Thyroid gland (tissue), 4 donors: ENCODE data around the gene HIPK2.

Experiments used
- CTCF ChIP-seq, 6 experiments: fragments of 200-600 bp in 3 of 6; fragments of 450-650 bp in 3 of 6; sonication (generic) in 3 of 6; IDR thresholded peaks; one replicate each; pipeline ENCODE4 v1.5.1; 2016 to 2019; ENCODE audit warnings: antibody characterized with exemption in 6 of 6, mild to moderate bottlenecking in 2 of 6, inconsistent platforms in 1 of 6, moderate library complexity in 1 of 6
- POLR2A ChIP-seq, 2 donors: fragments of 450-650 bp; IDR thresholded peaks; one replicate each; pipeline ENCODE4 v1.6.1; 2017; ENCODE audit warnings: antibody characterized with exemption in 2 of 2, mild to moderate bottlenecking in 2 of 2, moderate library complexity in 1 of 2

- TF ChIP-seq CTCF (IDR thresholded peaks at IDR 0.05) (no peak), POLR2A (IDR thresholded peaks at IDR 0.05) (no peak)
Observed at GRCh38 chr7:139713526-139714162, 64.2 kb downstream of the HIPK2 start.
